Naive B cell (primary cell): ENCODE data around the gene IMMP1L. TPM values are rescaled to one million over a fixed set of nuclear protein-coding genes. Genes with fewer than 3 reads are reported as not detected.

Source experiments
- ATAC-seq, 2 donors: fragments of 150-1000 bp; cut with Tn5 transposase; 2 replicates each; pipeline ENCODE4 v1.10.0; 2021; ENCODE audit warnings: low read depth in 2 of 2, mild to moderate bottlenecking in 2 of 2, moderate library complexity in 2 of 2
- DNase-seq: peaks from one replicate; pipeline ENCODE4 v3.0.0; 2022
- H3K27ac Mint-ChIP-seq, 6 donors: one replicate each; pipeline ENCODE4 v1.8.0; 2020 to 2022; ENCODE audit warnings: mild to moderate bottlenecking in 6 of 6, mixed read lengths in 6 of 6, moderate library complexity in 5 of 6, inconsistent platforms in 2 of 6
- H3K27me3 Mint-ChIP-seq, 3 donors: one replicate each; pipeline ENCODE4 v1.8.0; 2021 to 2022; ENCODE audit warnings: mixed read lengths in 3 of 3, mild to moderate bottlenecking in 1 of 3
- H3K36me3 Mint-ChIP-seq, 2 donors: one replicate each; pipeline ENCODE4 v1.8.0; 2020 to 2022; ENCODE audit warnings: mixed read lengths in 2 of 2, inconsistent platforms in 1 of 2, mild to moderate bottlenecking in 1 of 2
- H3K4me1 Mint-ChIP-seq, 3 donors: one replicate each; pipeline ENCODE4 v1.8.0; 2020 to 2022; ENCODE audit warnings: mixed read lengths in 3 of 3, inconsistent platforms in 1 of 3, mild to moderate bottlenecking in 1 of 3, moderate library complexity in 1 of 3
- H3K4me3 Mint-ChIP-seq, 8 donors: one replicate each; pipeline ENCODE4 v1.8.0; 2020 to 2022; ENCODE audit warnings: mild to moderate bottlenecking in 8 of 8, mixed read lengths in 8 of 8, moderate library complexity in 8 of 8, inconsistent platforms in 2 of 8
- H3K9me3 Mint-ChIP-seq, 7 donors: one replicate each; pipeline ENCODE4 v1.8.0; 2020 to 2022; ENCODE audit warnings: mixed read lengths in 7 of 7, mild to moderate bottlenecking in 5 of 7, inconsistent platforms in 2 of 7, moderate library complexity in 1 of 7
- polyA plus RNA-seq, 6 donors: library from polyadenylated mRNA; unstranded; fragments of 300-500 nt; fragmentation: Illumina TruSeq; gene quantifications; one replicate each; pipeline ENCODE4 v1.2.3, GENCODE V29; 2021; ENCODE audit warnings: low read depth in 6 of 6

The IMMP1L gene
- 10 to 100 TPM; 32.2 to 50.9 (median 48.1) TPM for polyA plus RNA-seq

DNA sequence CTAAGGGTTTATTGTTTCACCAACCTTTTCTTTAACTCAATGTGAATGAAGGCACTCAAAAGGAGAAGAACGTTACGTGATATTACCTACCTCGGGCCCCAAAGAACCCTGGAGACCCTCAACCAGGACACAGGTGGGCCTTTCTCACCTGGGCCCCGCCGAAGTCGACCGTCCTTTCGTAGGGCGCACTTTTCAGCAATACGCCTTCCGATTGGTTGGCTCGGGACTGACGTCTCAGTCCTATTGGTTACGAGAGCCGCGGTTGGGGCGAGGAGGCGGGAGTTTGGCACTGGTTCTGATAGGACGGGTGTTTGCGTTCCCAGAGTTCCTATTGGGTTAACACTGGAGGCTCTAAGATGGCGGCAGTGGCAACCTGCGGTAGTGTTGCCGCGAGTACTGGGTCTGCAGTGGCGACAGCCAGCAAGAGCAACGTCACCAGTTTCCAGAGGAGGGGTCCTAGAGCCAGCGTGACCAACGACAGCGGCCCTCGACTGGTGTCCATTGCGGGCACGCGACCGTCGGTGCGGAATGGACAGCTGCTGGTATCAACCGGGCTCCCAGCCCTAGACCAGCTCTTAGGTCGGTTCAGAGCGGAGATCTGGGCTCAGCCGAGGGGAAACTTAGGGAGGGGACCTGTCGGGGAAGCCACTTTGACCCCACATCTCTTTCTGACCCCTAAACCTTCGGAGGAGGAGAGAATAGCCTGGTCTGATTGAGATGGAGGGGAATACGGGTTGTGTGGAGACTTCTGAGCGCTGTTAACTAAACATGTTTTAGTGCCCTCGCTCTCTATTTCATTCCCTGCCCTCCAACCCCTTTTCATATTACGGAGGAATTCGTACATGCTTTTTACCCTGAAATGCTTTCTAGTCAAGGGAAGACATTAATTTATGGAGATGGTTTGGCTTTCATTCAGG is at the start of gene IMMP1L, which contains the start of gene ELP4:
TSS of gene IMMP1L (minus strand) at position 194 of the 917 bp plus-strand sequence. CDS start 46,346 bp downstream, outside the sequence.
TSS of gene ELP4 (plus strand) at position 339 of the 917 bp plus-strand sequence. CDS start at position 357, 18 bp downstream.
- Mint-ChIP-seq H3K4me3 (peak within 1 kb of the TSS; percentile 96 to 100 (median 98)), H3K4me1 (peaks cover 20 to 40% (median 38%) of the 10 kb centered on the region in 3 donors), H3K9me3 (no peaks in the 10 kb centered on the region), H3K27me3 (no peaks in the 10 kb centered on the region), H3K36me3 (no peaks in the 10 kb centered on the region), H3K27ac (peak within 1 kb of the TSS; percentile 97 to 99 (median 98))
- DNase-seq: peak; percentile 94
- peak; percentile 98 to 99 for ATAC-seq

DNA sequence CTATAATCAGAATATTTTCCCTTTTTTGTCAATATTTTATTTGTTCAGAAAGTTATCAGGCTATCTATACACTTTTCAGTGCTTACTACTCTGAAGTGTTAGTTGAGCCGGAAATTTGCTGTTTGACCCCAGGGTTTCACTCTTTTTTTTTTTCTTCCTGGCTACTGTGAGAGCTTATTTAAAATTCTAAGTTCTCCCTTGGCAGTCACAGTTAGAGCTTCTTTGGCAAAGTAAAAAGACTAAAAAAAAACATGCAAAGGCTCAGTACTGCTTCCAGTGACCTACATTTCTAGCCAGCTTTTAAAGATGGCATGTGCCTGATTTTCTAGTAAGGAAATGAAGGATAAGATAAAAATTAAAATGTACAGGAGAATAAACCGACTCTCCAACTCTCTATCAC is 48.6 kb upstream of the IMMP1L start:
- Mint-ChIP-seq H3K27me3 (no peaks in the 10 kb centered on the region), H3K4me3 (no peak overlapping the region), H3K36me3 (peaks cover 0 to 2% of the 10 kb centered on the region in 2 donors), H3K4me1 (no peaks in the 10 kb centered on the region), H3K9me3 (no peaks in the 10 kb centered on the region), H3K27ac (no peak overlapping the region)
- no peak for DNase-seq
- no peak for ATAC-seq

DNA sequence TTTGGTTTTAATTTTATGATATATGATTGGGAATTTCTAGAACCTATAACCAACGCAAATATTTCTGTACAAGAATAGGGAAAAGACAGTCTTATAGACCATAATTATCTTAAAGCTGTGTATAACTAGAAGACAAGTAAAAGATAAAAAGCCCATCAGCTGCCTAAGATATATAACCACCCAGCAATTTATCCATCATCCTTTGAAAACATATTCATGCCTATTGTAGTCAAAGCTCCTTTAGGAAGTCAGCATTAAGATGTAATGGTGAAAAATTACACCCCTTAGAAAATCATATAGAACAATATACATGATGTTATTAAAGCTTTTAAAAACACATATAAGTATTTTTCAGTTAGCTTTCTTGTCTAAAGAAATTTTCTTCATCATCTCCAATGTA is 46.5 kb upstream of the IMMP1L start:
- Mint-ChIP-seq H3K4me3 (no peak overlapping the region), H3K36me3 (no peaks in the 10 kb centered on the region), H3K27me3 (no peaks in the 10 kb centered on the region), H3K27ac (no peak overlapping the region), H3K9me3 (no peaks in the 10 kb centered on the region), H3K4me1 (no peaks in the 10 kb centered on the region)
- DNase-seq (no peak), ATAC-seq (no peak)

DNA sequence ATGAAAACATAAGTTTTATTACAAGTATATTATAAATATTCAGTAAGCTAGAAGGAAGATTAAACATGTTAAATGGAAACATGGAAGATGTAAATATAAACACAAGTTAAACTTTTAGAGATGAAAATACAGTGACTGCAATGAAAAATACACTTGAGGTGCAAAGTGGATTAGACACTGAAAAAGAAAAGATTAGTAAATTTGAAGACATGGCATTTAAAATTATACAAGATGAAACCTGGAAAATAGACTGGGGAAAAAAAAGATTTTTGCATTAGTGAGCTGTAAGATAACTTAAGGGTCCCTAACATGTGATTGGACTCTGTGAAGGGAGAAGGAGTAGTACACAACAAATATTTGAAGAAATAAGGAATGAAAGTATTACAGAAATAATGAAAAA is 33.4 kb upstream of the IMMP1L start:
- ATAC-seq: no peak
- Mint-ChIP-seq H3K4me3 (no peak overlapping the region), H3K9me3 (peaks cover 0 to 5% (median 2%) of the 10 kb centered on the region in 7 donors), H3K4me1 (no peaks in the 10 kb centered on the region), H3K27me3 (no peaks in the 10 kb centered on the region), H3K36me3 (peaks cover 25 to 30% of the 10 kb centered on the region in 2 donors), H3K27ac (no peak overlapping the region)
- no peak for DNase-seq

DNA sequence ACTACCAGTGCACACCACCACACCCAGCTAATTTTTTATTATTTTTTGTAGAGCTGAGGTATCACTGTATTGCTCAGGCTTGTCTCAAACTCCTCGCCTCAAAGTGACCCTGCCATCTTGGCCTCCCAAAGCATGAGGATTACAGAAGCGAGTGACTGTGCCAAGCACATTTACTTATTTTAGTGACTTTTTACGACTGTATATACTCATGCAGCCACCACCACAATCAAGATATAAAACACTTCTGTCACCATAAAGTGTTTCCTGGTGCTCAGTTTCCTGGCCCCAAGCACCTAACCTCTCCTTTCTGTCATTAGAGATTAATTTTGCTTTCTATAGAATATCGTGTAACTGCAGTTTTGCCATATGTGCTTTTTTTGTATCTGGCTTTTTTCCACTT is 26.1 kb upstream of the IMMP1L start:
- DNase-seq (no peak), ATAC-seq (no peak)
- no peak overlapping the region for H3K4me3 Mint-ChIP-seq
- H3K4me1 Mint-ChIP-seq: peaks cover 0 to 4% (median 0%) of the 10 kb centered on the region in 3 donors
- peaks cover 5 to 20% of the 10 kb centered on the region in 2 donors for H3K36me3 Mint-ChIP-seq
- no peaks in the 10 kb centered on the region for H3K27me3 Mint-ChIP-seq
- no peaks in the 10 kb centered on the region for H3K9me3 Mint-ChIP-seq
- H3K27ac Mint-ChIP-seq: peak overlapping the region in 1 of 6 donors; percentile 54

DNA sequence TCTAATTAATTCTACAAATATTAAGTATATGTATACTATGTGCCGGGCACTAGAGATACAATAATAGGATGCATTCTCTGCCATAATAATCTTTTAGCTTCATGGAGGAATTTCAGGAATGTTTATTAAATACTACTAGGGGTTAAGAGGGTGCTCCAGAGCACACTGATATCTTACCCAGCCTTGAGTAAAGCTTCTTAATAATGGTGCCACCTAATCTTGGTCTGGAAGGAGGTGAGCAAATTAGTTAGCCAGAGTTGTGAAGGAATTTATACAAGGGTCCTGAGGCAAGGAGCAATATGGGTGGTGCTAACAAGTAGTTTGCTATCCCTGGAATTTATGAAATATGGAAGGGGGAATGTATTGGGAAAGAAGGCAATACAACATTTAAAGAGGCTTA is 21.9 kb upstream of the IMMP1L start:
- no peak for DNase-seq
- ATAC-seq: no peak
- Mint-ChIP-seq H3K9me3 (no peaks in the 10 kb centered on the region), H3K36me3 (peaks cover 5 to 11% of the 10 kb centered on the region in 2 donors), H3K4me1 (peaks cover 0 to 7% (median 0%) of the 10 kb centered on the region in 3 donors), H3K4me3 (no peak overlapping the region), H3K27me3 (no peaks in the 10 kb centered on the region), H3K27ac (no peak overlapping the region)

DNA sequence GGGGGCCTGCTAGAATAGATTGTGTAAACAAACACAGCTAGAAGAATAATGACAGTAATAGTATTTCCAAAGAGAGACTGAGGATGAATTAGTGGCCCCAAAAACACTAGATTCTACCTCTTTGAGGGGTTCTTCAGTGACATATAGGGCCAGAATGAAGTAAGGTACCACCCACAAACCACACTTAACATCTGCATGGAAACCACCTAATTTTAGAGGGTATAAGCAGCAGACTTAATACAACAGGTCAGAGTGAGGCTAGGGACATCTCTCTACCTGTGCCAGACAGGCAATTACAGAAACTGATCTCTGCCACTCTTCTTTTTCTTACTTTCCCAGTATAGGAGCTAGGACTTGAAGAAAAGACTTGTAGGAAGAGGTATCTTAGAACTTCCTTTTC is 20.3 kb upstream of the IMMP1L start:
- Mint-ChIP-seq H3K9me3 (no peaks in the 10 kb centered on the region), H3K27me3 (no peaks in the 10 kb centered on the region), H3K27ac (no peak overlapping the region), H3K36me3 (peaks cover 5 to 11% of the 10 kb centered on the region in 2 donors), H3K4me1 (peaks cover 0 to 7% (median 0%) of the 10 kb centered on the region in 3 donors), H3K4me3 (no peak overlapping the region)
- no peak for DNase-seq
- ATAC-seq: no peak

- no peaks in the 10 kb centered on the region for H3K27me3 Mint-ChIP-seq
- peaks cover 5 to 10% of the 10 kb centered on the region in 2 donors for H3K36me3 Mint-ChIP-seq
- no peaks in the 10 kb centered on the region for H3K9me3 Mint-ChIP-seq
- peaks cover 0 to 6% (median 0%) of the 10 kb centered on the region in 3 donors for H3K4me1 Mint-ChIP-seq
- peak overlapping the region in 1 of 6 donors; percentile 1 for H3K27ac Mint-ChIP-seq
- ATAC-seq (no peak), DNase-seq (no peak)
- H3K4me3 Mint-ChIP-seq: no peak overlapping the region
Observed at GRCh38 chr11:31529189-31529588, 19.8 kb upstream of the IMMP1L start.

DNA sequence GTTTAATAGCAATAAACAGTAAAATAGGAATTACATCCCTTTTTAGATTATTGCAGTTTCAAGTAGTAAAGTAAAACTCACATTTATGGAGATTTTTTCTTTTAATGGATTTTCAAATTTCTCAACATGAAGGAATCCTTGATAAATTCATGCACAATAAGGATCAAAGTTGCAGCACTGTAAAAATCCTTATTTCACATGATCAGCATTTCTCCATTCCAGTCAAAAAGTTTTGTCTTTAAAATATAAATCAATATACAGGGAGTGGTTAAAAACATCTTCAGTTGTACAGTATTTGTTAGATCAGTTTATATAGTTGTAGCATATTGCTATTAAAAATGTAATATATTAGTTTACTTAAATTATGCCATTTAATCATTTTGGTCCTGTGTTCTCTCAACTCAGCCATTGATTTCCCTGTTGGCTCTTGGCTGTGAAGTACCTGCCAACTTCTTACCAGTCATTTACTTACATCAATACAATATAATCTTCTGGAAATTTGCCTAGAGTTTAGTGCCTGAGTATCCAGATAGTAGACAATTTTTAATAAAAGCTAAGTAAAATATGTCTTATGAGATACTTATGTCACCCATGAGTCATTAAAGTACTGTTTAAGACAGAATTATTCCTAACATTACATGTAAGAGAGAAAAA is 12.2 kb upstream of the IMMP1L start:
- ATAC-seq (no peak), DNase-seq (no peak)
- H3K4me1 Mint-ChIP-seq: no peaks in the 10 kb centered on the region
- peaks cover 0 to 2% (median 0%) of the 10 kb centered on the region in 7 donors for H3K9me3 Mint-ChIP-seq
- no peaks in the 10 kb centered on the region for H3K27me3 Mint-ChIP-seq
- H3K27ac Mint-ChIP-seq: no peak overlapping the region
- no peak overlapping the region for H3K4me3 Mint-ChIP-seq
- no peaks in the 10 kb centered on the region for H3K36me3 Mint-ChIP-seq

GRCh38 chr11:31512117-31512516 is 2.7 kb upstream of the IMMP1L start:
- peaks cover 15 to 43% (median 29%) of the 10 kb centered on the region in 3 donors for H3K4me1 Mint-ChIP-seq
- ATAC-seq: no peak
- no peak overlapping the region for H3K4me3 Mint-ChIP-seq
- no peaks in the 10 kb centered on the region for H3K36me3 Mint-ChIP-seq
- no peak for DNase-seq
- no peak overlapping the region for H3K27ac Mint-ChIP-seq
- H3K27me3 Mint-ChIP-seq: no peaks in the 10 kb centered on the region
- H3K9me3 Mint-ChIP-seq: no peaks in the 10 kb centered on the region

DNA sequence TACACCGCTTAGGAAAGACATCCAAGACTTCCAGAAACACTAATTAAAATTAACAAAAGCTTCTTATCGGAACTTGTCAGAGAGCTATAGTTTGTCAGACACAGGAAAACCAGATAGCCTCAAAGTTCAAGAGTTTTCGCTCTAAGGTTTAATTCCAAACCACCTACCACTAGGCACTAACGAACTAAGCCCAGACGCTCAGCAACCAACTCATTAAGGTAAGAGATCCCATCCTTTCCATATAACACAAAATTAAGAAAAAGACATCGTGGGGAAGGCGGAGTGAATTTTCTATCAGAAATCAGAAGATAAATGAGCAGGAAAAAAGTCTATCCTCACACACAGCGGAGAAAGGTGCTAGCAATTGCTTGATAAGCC is 382 bp downstream of the IMMP1L start:
- Mint-ChIP-seq H3K9me3 (no peaks in the 10 kb centered on the region), H3K4me3 (peak overlapping the region; percentile 96 to 100 (median 98)), H3K36me3 (no peaks in the 10 kb centered on the region), H3K27ac (peak overlapping the region; percentile 97 to 99 (median 98)), H3K27me3 (no peaks in the 10 kb centered on the region), H3K4me1 (peaks cover 20 to 40% (median 38%) of the 10 kb centered on the region in 3 donors)
- DNase-seq (no peak), ATAC-seq (peak; percentile 5)

DNA sequence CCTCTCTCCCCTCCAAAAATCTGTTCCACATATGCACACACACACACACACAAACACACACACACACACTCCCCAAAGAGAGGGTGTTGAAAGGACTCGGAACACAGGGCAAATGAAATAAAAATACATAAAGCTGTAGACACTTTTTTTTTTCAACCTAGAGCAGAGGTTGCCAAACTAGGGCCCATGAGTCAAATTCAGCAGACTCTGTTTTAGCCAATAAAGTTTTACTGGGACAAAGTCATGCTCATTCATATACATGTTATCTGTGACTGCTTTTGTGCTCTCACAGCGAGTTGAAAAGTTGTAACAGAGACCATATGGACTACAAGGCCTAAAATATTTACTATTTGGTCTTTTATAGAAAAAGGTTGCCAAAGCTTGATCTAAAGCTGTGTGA is 8.9 kb downstream of the IMMP1L start:
- no peaks in the 10 kb centered on the region for H3K36me3 Mint-ChIP-seq

GRCh38 chr11:31499576-31500178 is 9.7 kb downstream of the IMMP1L start:
- H3K36me3 Mint-ChIP-seq: peaks cover 4 to 9% of the 10 kb centered on the region in 2 donors
- H3K9me3 Mint-ChIP-seq: no peaks in the 10 kb centered on the region
- no peak overlapping the region for H3K4me3 Mint-ChIP-seq
- DNase-seq: no peak
- H3K27me3 Mint-ChIP-seq: no peaks in the 10 kb centered on the region
- peak overlapping the region in 2 of 6 donors; percentile 44 to 70 for H3K27ac Mint-ChIP-seq
- H3K4me1 Mint-ChIP-seq: peaks cover 5 to 15% (median 11%) of the 10 kb centered on the region in 3 donors
- ATAC-seq: no peak

More for the DNA sequence above, 8.9 kb downstream of the IMMP1L start:
- no peak for DNase-seq
- ATAC-seq: no peak
- Mint-ChIP-seq H3K27me3 (no peaks in the 10 kb centered on the region), H3K27ac (no peak overlapping the region), H3K4me3 (no peak overlapping the region), H3K4me1 (peaks cover 3 to 16% (median 8%) of the 10 kb centered on the region in 3 donors), H3K9me3 (no peaks in the 10 kb centered on the region)
